ENCODE measurements around the gene FAM53B.

The FAM53B gene

DNA sequence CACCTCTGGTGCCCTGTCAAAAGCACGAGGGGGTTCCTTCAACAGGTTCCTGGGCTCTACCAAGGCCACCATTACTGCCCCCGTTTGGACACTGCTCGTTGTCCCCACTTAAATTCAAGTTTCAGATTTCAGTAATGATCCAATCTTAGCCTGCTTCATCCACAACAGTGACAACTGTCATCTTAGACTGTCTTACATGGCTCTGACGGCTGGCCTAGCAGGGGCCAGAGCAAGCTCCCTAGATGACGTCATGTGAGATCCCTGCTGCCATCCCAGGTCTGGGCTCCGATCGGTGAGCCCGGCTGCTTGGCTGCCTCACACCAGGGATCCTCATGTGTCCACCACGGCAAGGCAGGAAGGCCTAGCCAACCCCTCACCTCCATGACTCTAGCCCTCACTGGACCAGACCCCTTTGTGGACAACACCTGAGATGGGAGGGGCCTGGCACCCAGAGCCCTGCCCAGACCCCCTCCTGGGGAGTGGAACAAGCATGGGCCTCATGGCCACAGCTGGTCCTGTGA, 82.5 kb downstream of the FAM53B start:
- no peak for DNase-seq (ENCODE audit: low spot score)

DNA sequence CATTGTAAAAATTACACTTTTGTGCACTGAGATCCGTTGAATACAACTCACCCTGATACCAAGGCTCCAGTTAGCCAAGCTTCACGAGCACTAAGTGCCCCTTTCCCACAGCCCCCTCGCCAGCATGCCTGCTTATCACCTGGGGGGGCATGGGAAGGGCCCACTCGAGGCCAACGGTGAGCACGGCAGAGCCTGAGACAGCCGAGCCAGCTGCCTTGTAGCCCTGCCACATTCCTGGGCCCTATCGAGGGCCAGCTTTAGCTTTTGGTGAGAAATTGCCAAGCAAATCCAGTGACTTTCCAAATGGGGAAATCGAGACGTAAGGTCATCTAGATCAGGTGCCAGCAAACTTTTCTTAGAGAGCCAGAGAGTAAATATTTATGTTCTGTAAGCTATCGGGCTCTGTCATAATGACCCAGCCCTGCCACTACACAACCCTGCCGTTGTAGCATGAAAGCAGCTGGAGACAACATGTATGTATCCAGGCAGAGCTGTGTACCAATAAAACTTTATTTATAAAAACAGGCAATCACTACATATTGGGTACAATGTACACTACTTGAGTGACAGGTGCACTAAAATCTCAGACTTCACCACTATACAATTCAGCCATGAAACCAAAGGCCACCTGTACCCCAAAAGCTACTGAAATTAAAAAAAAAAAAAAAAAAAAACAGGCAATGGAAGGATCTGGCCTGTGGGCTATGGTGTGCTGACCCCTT, 83.6 kb downstream of the FAM53B start:
- no peak for DNase-seq (ENCODE audit: low spot score)

DNA sequence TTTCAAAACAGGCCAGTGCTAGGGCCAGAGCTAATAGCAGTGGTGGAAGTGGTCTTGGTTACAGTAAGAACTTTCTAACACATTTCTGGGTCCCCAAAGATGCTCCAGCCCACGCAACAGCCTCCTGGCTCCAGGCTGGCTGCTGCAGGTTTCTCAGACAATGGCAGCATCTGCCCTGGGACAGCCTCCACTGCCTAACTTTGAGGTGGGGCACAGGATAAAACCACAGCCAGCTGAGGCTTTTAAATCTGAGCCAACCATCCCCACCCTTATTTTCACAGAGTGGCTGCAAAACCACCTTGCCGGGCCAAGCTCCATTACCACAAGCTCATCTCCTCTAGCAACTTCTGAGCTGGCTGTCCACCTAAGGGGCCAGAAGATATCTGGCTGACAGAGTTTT, 84.8 kb downstream of the FAM53B start:
- DNase-seq (ENCODE audit: low spot score) = no peak

DNA sequence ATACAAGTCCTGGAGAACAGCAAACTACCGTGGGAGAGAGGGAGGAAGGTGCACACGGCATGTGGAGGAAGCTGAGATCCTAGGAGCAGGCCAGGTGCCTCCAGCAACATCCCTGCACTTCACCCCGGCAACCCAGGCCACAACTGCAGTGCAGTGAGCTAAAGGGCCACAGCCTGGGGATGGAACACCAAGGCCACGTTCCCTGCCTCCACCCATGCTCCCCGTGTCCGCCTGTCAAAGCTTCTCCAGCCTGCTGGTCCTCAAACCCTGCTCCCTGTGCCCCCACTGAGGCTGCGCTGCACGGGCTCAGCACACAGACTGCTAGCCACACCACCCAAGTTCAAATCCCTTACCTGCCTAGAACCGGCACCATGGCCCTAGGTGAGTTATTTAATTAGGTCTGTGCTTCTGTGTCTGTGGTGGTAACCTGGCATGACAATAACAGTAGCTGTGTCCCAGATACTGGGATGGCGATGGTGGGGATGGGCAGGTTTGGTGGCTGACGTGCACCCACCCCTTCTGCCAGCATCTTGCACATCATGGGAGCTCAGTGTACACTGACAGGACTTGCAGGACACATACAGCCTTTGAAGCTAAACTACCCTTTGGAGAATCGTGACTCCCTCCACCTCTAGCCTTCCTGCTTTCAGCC, 85.5 kb downstream of the FAM53B start:
- DNase-seq (ENCODE audit: low spot score) = no peak

DNA sequence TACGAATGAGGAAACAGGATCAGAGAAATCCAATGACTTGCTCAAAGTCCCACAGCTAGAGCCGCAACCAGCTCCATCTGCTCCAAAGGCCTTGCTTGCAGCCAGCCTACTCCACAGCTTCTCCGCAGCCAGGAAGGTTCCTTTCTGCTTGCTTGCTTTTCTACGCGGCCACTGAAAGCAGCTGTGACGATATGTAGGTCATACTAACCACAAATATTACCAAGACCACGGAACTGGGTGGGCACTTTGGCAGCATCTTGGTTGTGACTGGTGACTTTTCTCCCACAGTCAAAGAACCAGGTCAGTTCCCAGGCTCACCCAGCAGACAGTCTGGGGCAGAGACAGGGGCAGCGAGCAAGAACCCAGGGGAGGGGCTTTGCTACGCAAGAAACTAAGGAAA, 86.4 kb downstream of the FAM53B start:
- peak; percentile 77 for DNase-seq (ENCODE audit: low spot score)

DNA sequence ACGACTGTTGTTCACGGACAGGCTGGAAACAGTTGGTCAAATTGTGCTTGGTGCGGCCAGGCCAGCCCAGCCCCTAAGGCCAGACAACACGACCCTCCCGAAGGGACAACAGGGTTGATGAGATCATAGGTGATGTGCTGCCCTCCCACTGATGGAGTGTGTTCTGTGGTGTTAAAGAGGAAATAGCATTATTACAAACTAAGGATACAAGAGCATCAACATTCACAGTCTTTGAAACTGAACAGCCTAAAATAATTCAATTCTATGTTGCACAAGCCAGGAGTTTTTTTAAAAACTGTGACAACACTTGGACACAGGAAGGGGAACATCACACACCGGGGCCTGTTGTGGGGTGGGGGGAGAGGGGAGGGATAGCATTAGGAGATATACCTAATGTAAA, 87.6 kb downstream of the FAM53B start:
- DNase-seq (ENCODE audit: low spot score) = no peak

DNA sequence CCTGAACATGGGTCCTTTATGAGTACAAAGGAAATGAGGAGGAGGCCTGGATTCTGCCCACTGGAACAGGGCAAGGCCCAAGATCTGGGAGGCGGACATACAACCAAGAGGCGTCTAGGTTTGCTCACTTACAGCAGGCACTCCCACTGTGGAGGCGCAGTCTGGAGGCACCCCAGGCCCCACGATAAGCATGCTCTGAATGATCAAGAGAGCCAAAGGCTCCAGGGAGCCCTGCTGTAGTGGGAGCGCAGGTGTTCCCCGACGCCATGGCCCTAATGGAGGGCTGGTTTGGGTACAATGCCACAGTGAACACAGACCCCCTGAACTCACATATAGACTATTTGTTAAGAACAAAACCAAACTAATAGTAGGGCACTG, 88.1 kb downstream of the FAM53B start:
- DNase-seq (ENCODE audit: low spot score) = no peak

DNA sequence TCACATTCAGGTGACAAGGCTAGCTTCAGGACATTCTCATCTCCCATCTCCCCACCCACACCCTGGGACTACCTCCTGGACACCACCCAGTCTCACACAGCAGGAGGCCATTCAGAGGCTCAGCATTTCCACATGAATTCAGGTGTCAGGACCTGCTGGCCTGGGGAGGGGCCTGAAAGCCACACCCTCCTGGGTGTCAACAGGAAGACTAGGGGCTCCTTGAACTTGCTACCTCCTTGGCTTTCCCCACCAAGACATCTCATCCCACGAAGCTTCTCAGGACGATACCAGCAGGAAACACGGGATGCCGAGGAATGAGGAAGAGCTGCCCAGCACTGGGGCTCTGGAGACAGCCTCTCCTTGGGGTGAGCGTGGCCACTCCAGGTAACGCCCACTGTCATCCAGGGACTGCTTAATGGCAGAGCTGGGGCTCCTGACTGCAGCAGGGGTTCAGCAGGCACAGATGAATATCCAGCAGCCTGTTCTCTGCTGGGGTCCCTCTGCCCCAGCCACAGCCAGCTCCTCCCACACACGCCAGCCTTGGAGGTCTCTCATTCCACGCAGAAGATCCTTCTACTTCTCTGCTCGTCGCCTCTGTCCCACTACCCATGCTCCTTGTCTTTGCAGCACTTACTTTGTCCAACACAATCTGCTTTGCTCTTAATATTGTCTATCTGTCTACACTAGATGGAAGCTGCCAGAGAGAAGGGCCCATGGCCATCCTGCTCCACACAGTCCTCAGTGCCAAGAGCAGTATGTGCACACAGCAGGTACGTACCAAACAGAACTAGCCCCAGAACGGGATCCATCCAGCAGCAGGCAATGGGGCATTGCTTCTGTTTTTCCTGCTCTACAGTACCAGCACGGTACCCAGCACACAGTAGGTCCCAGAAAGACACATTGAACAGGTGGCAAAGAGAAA, 88.7 kb downstream of the FAM53B start:
- DNase-seq (ENCODE audit: low spot score) = no peak

DNA sequence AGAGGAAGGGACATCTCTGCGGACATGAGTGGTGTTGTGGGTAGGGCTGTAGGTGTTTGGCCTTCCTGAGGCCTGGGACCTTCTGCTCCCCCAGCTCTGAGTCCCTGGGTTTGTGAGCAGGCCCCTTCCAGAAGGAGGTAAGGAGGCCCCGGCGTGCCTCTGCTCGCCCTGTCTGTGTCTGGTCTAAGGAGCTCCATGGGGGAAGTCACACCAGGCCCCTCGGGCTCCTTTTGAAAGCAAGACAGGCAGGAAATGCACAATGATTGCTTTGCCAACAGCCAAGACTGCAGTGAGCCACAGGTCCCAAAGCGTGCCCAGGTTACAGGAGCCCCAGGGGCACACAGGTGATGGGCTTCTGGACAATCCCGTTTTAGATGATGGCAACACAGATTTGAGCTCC, 89.5 kb downstream of the FAM53B start:
- no peak for DNase-seq (ENCODE audit: low spot score)

DNA sequence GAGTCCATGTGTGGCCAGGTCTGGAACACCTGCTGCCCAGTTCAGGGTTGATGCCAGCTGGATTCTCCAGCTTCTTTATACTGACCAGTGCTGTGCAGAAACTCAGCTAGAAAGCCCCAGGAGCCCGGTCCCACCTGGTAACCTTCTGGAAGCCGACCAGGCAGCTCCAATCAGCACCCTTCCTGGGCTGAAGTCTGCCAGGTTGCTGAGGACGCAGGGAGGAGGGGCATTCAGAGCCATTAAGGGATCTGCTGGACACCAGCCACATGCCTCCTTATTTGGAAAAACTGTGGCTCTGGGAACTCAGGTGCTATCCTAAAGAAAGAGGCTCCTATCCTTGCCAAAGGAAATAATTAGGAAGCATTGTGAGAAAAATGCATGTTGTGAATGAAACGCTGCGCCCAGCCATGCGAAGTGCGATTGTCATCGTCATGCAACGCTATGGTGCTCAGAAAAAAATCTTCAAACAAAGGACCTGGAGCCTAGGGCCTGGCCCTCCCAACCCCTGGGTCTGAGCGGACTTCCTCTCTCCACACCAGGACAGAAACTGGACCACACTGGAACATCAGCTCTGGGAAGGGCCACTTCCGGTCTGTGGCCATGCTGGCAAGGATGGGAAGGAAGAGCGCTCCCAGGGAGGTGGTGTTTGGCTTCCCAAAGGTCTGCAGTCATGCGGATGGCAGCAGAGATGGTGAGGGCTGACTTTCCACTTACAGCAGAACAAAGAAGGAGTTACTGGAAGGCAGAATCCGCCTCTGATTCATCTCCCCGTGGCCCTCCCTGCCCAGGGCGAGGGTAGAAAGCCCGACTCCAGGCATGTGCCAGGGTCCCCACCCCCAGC, 90.1 kb downstream of the FAM53B start:
- DNase-seq (ENCODE audit: low spot score) = no peak

DNA sequence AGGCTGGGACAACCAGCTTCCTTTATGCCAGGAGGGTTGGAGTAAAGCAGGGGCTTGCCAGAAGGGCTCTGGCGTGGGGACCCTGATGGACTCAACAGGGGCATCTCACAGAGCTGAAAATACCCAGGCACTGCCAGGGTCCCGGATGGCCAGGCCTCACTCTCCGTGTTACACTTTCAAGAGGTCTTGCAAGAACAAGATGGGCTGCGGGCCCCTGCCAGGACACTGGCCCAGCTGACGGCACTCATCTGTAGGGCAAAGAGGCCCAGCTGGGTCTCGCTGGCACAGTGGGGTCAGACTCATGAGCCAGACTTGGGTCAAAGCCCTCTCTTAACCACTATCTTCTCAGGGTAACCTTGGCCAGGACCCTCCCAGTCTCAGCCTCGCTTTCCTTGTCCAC, 90.9 kb downstream of the FAM53B start:
- DNase-seq (ENCODE audit: low spot score) = no peak

DNA sequence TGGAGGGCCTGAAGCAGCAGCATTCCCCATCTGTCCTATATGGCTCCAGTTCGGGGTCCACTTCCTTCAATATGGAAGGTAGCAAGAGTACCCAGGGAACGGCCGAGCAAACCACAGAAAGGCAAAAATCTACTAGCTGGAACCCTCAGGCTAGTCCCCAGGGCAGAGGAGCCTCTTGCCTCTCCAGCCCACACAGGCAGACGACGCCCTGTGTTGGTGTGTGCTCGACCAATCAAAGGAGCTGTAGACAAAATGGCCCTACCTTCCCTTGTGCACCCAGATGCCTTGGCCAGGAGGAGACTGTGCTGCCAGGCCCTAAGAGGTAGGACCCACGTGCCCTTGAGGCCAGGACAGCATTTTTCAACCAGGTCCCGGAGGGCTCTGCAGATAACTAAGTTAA, 91.5 kb downstream of the FAM53B start:
- no peak for DNase-seq (ENCODE audit: low spot score)

DNA sequence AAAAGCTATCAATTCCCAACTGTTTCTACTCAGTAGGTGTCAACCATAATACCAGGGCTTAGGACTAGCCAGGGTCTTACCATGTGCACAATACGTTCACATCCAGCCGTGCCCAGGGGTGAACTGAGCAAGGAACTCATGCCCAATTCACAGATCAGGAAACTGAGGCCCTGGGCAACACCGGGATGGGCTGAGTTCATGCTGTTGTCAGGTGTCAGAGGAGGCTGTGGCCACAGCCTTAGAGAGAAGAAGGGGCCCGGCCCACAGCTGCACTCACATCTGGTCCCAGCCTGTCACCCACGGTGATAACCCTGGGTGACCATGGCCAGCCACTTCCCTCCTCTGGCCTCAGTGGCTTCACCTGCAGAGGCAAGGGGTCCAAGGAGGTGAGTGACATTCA, 92.0 kb downstream of the FAM53B start:
- DNase-seq (ENCODE audit: low spot score) = no peak

DNA sequence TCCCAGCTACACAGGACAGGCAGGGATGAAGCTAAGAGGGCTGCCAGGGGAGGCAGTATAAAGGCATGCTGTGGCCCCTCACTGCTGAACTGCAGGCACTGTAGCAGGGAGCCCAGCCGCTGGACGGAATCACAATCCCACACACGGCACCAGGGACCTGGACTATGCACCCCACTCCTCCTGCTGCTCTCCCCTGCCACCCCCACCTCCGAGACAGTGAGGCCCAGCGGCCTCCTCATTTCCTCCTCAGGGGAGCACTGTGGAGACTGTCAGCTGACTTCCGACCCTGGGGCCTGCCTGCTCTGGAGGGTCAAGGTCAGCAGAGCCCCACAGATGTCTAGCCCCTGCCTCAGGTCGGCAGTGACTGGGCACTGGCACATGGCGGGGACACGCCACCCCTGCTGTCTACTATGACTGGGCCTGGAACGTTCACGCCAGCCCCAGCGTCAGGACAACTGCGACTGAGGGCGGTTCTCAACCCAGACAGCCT, 92.7 kb downstream of the FAM53B start:
- DNase-seq (ENCODE audit: low spot score) = no peak

DNA sequence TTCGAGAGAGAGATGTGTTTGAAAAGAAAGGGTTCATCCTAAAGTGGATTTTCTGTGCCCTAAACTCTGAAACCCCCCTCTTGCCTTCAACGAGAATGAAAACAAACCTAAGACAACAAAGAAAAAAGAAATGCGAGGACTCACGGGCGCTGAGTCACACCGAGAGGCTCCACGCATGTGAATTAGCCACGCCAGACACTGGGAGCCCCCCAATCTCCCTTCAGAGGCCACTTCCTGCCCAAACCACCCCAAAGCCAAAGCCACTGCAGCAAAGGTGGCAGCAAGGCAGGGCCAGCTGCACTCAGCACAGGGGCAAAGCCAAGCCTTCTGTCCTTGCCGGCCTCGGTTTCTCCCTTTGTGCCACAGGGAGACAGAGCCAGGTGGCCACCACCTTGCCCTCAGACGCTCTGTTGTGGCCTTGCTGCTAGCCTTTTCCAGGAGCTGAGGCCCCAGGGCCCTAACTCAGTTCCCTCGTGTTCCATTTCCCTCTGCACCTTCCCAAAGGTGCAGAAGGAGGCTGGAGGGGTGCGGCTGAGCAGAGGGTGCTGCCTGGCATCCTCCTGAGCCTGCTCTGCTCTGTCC, 93.3 kb downstream of the FAM53B start:
- no peak for DNase-seq (ENCODE audit: low spot score)

DNA sequence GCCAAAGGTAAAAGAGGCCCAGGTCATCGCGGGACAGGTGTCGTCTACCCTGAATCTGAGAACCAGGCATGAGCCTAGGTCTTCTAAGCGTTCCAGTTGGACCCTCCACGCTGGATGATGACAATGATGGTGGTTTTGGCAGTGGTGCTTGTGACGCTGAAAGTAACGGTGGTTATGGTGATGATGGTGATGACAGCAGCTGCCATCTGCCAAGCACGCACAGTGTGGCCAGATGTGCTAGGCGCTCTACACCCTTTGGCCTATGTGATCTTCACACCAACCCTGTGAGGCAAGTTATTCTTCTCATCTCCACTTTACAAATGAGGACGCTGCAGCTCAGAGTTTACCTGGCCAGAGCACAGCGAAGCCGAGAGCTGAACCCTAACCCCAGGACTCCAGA, 93.9 kb downstream of the FAM53B start:
- no peak for DNase-seq (ENCODE audit: low spot score)

DNA sequence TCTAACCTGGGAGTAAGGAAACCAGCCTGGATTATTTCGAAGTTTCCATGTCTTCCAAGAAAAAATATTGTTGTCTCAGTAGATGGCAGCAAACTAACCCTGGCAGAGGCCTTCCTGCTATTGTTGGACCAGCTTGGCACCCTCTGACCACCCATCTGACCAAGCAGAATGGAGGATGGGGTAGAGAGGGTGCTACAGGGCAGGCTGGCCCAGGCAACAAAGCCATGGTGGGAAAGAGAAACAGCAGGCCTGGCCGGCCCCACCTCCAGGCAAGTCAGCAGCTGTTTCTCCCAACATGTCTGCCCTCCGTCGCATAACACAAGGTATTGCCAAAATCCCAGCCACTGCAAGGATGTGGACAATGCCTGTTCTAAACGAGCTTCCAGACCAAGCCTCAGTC, 95.0 kb downstream of the FAM53B start:
- peak; percentile 44 for DNase-seq (ENCODE audit: low spot score)

DNA sequence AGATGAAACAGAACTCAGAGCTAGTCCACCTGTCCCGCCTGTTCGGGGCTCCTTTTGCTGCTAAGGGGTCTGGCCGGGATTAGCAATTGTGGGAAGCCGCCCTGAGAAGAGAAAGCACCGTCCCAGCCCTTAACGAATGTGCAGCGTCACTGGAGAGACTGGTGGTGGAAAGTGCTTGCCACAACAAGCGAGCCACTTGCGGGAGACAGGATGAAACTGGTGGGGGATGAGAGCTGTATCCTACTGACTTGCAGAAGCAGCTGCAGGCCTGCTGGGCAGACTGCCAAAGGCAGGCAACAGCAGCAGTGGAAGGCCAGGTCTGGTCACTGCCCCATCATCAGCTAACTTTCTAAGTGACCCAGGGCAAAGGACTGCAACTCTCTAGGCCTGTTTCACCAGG, 95.4 kb downstream of the FAM53B start:
- DNase-seq (ENCODE audit: low spot score) = peak; percentile 82

DNA sequence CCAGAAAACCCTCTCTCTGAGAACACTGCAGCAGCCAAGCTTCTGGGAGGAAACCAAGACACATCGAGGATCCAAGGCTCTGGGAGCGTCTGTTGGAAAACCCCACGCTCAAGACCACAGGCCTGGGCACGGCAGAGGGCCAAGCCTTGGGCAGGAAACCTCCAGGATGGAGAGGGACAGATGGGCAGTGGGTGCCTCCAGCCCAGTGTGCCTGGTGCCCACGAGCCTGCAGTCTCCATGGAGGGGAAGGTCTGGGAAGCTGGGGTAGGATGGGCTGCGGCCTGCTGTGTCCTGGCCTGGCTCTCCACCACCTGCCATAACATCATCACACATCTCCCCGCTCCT, 96.1 kb downstream of the FAM53B start:
- no peak for DNase-seq (ENCODE audit: low spot score)

DNA sequence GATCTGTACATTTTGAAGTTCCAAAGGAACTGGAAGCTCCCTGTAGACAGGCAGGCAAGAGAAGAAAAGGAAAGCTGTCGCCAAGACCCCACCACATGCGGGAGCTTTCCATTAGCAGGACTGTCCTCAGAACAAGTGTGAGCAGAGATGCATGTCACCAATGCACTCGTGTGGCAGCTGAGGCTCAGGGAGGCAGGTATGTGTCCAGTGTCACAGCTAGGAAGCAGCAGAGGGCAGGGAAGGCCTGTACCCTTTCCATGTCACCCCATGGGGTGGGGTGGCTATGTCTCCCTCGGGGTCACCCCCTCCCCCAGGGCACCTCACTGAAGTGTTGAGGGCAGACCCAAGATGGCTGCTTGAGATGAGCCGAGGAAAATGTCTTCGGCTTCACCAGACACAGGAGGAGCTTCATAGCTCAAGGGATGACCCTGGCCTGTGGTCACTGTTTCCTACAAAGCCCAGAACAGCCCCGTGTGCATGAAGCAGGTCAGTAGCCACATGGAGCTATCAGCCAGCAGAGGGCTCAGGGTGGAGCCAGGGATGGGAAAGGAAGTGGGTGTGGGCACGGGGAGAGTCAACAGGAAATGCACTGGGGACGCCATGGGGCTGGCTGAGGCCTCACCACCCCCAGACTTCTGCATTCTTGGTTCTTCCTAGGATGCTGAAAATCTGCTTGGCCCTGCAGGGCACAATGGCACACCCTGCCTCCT, 96.6 kb downstream of the FAM53B start:
- peak; percentile 53 for DNase-seq (ENCODE audit: low spot score)

All from AG08395 (cell line).